Measurements from ENCODE around the gene POLR2L.
A peak's percentile ranks its signal among the peaks of the same experiment; 100 is the strongest.

POLR2L gene

DNA sequence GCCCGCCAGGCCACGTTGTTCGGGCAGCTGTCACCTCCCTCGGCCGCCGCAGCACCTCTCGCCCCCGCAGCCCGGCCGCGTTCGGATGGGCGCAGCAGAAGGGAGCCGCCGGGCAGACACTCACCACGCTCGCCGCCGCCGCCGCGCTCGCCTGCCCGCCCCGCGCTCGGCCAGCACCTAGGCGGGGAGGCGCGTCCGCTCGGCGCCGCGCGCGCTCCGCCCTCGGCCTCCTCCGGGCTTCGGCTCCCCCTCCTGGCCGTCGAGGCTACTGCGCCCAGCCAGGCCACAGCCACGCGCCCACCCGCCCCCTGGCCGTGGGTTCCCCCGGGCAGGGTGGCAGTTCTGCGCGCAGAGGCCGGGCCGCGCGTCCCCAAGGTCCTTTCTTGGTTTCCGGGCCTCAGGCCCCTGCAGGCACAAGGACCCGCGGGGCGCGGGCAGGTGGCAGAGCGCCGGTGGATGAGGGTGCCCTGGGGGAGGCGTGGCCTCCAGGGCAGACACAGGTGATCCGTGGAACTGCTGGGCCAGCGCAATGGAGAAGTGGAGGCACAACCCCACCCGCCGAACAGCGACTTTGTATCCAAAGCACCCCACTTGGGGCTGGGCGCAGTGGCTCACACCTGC lies 44.1 kb downstream of the POLR2L start, which contains the start of gene SLC25A22:
Gene SLC25A22, minus strand, starts transcription at position 189 of the 621 bp plus-strand sequence. CDS start 3,275 bp downstream, outside the sequence.
- peaks cover 60% of the 10 kb centered on the region for H3K36me3 ChIP-seq
- peak within 1 kb of the TSS; percentile 97 for H3K4me3 ChIP-seq
- peak within 1 kb of the TSS; percentile 90 for H3K9ac ChIP-seq
- H3K4me1 ChIP-seq = peaks cover 45% of the 10 kb centered on the region
- H3K27me3 ChIP-seq = no peaks in the 10 kb centered on the region
- H4K20me1 ChIP-seq = peaks cover 52% of the 10 kb centered on the region
- no peaks in the 10 kb centered on the region for H3K9me3 ChIP-seq
- no peak for TF ChIP-seq Cebpa-rat (IDR thresholded peaks at IDR 0.05)
- H3K4me2 ChIP-seq = peak within 1 kb of the TSS; percentile 100
- peak within 1 kb of the TSS; percentile 88 for H3K27ac ChIP-seq

DNA sequence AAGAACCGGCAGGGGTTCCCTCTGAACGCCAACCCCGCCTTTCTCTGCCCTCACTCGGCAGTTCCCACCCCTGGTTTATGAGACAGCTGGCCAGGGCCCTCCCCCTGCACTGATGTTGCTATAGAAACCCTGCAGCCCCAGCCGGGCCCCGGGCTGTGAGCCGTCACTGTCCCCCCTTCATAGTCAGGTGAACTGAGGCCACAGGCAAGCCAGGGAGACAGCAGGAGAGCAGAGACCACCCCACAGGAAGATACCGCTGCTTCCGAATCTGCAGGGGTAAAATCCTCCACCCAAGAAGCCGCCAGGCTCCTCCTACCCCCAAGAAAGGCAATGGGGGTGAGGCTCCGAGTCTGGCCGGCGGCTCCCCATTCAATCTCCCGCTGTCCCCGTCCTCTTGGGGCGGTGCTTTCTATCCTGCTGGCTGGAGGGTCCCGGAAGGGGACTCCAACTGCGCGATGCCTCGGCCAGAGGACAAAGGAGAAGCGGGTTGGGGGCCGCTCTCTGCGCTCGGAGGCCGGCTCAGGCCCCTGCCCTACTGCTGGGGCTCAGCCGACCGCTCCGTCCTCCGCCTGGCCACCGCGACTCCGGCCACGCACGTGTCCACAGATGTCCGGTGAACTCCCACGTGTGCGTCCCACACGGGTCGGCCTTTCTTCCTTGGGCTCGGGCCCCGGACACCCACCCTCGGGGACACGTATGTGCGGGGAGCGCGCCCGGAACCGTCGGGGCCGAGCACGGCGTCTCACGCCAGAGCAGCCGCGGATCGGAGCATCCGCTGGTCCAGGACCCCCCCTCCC lies 44.8 kb downstream of the POLR2L start:
- Histone ChIP-seq H3K4me1 (peaks cover 37% of the 10 kb centered on the region), H3K27ac (peak overlapping the region; percentile 88), H3K36me3 (peaks cover 58% of the 10 kb centered on the region), H3K9ac (peak overlapping the region; percentile 90), H3K27me3 (no peaks in the 10 kb centered on the region), H4K20me1 (peaks cover 49% of the 10 kb centered on the region), H3K4me2 (peak overlapping the region; percentile 100), H3K4me3 (peak overlapping the region; percentile 97), H3K9me3 (no peaks in the 10 kb centered on the region)
- TF ChIP-seq Cebpa-rat (IDR thresholded peaks at IDR 0.05) = no peak

DNA sequence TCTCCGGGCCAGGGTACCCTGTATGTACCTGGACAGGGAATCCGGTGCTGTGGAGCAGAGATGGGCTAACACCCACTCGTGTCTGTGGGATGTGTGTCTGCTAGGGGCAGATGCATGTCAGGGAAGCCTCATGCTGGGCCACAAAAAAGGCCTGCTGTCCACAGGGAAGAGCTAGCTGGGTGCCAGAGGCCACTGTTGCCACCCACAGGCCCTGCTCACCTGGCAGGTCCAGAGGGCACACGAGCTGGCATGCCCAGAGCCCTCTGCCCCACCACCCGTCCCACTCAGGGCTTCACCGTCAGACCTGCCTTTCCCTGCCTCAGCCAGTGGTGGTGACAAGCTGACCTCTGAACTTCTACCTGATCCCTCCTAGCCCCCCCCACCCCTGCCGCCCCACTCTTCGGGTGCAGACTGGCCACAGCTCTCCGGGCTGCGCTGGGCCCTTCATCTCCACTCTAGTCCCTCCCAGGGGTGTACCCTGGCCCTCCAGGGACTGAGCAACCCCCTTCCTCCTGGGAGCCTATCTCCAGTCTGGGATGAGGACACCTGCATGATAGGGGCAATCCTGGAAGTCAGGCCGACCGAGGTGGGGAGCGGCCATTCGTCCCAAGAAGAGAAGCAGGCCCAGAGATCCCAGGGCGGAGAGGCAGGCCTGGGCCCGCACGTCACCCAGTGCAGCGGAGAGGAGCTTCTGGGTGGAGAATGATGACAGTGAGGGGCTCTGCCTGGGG lies 45.6 kb downstream of the POLR2L start:
- Histone ChIP-seq H3K9me3 (no peaks in the 10 kb centered on the region), H3K4me1 (peaks cover 31% of the 10 kb centered on the region), H3K36me3 (peaks cover 58% of the 10 kb centered on the region), H3K9ac (peak overlapping the region; percentile 90), H4K20me1 (peaks cover 53% of the 10 kb centered on the region), H3K27me3 (no peaks in the 10 kb centered on the region), H3K4me3 (peak overlapping the region; percentile 97), H3K27ac (peak overlapping the region; percentile 88), H3K4me2 (peak overlapping the region; percentile 100)
- no peak for TF ChIP-seq Cebpa-rat (IDR thresholded peaks at IDR 0.05)

DNA sequence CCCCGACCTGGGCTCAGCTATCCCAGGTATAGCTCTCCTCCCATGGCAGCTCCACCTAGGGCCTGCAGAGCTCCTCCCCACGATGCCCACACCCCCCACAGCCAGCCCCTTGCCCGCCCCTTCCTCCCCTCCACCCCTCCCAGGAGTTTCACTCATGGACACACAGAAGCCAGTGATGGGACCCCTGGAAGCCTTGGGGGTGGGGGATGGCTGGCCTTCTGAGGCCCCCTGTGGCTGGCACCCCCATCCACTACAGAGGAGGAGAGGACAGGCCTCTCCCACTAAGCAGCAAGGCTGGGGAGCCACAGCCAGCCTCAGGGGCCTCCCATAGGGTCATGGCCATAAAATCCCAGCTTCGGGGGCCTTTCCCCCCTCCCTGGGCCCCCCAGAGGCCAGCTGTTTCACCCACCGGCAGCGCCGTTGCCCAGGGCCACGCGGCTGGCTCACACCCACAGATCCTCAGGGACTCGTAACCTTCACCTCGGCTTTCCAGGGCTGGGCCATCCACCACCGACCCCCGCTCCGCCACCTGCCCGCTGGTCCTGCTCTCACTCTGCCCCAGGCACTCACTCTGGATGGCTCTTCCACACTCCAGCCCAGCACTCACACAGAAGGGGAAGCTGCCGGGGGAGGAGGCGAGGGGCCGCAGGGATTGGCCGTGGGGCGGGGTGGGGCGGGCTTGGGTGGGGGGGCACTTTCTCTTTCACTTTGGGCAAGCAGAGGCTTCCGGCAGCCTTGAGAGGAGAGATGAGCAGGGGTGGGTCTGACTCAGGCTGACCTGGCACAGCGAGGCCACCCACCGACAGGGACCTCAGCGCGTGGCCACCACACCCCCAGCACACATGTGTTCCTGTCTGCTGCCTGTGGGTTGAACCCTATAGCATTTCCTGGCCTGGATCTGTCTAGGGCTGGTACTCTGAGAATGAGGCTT lies 46.4 kb downstream of the POLR2L start:
- H3K4me1 ChIP-seq = peaks cover 31% of the 10 kb centered on the region
- H3K27me3 ChIP-seq = no peaks in the 10 kb centered on the region
- H3K9me3 ChIP-seq = no peaks in the 10 kb centered on the region
- peak overlapping the region; percentile 90 for H3K9ac ChIP-seq
- H3K36me3 ChIP-seq = peaks cover 58% of the 10 kb centered on the region
- TF ChIP-seq Cebpa-rat (IDR thresholded peaks at IDR 0.05) = no peak
- H3K4me2 ChIP-seq = peak overlapping the region; percentile 100
- H3K4me3 ChIP-seq = peak overlapping the region; percentile 97
- peak overlapping the region; percentile 88 for H3K27ac ChIP-seq
- peaks cover 61% of the 10 kb centered on the region for H4K20me1 ChIP-seq

DNA sequence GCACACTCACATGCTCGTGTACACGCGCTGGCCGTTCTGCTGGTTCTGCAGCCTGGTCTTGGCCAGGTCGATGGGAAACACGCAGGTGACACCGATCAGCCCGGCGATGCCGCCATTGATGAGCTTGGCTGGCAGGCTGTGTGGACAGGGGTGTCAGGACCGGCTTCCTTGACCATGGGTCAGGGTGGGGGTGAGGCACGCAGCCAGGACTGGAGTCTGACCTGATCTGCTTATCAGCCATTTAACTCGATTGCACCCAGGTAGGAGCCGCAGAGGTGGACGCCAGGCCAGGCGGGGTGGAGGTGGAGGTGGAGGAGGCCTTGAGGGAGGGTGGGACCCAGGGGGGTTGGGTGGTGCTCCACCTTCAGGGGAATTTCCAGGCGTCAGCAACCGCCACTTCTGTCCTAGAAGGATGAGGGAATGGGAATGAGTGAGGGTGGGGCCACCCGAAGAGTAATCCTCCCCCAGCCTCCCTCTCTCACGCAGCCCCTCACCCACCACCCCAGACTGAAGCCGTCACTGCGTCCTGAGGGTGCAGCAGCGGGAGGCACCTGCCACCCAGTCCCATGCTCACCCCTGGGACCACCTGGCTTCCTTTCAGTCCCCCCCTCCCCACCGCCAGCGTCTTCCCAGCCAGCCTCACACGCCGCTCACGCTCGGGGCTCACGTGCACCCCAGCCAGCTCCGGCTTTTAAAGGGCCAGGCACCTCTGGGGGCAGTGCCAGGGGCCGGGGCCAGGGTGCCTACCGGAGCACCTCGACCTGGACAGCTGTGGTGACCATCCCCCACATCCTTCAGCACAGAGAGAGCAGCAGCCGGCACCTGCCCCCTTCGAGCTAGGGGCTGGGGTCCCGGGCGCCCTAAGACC lies 47.3 kb downstream of the POLR2L start:
- no peak for TF ChIP-seq Cebpa-rat (IDR thresholded peaks at IDR 0.05)
- peaks cover 31% of the 10 kb centered on the region for H3K4me1 ChIP-seq
- H3K4me2 ChIP-seq = peak overlapping the region; percentile 100
- H4K20me1 ChIP-seq = peaks cover 64% of the 10 kb centered on the region
- H3K4me3 ChIP-seq = peak overlapping the region; percentile 97
- no peaks in the 10 kb centered on the region for H3K27me3 ChIP-seq
- H3K9me3 ChIP-seq = no peaks in the 10 kb centered on the region
- H3K9ac ChIP-seq = peak overlapping the region; percentile 78; the same call in 1 of the 2 replicates
- 0 out of 2 replicates have a peak overlapping the region, but pooled peaks have one; percentile 81 for H3K27ac ChIP-seq
- H3K36me3 ChIP-seq = peaks cover 52% of the 10 kb centered on the region

DNA sequence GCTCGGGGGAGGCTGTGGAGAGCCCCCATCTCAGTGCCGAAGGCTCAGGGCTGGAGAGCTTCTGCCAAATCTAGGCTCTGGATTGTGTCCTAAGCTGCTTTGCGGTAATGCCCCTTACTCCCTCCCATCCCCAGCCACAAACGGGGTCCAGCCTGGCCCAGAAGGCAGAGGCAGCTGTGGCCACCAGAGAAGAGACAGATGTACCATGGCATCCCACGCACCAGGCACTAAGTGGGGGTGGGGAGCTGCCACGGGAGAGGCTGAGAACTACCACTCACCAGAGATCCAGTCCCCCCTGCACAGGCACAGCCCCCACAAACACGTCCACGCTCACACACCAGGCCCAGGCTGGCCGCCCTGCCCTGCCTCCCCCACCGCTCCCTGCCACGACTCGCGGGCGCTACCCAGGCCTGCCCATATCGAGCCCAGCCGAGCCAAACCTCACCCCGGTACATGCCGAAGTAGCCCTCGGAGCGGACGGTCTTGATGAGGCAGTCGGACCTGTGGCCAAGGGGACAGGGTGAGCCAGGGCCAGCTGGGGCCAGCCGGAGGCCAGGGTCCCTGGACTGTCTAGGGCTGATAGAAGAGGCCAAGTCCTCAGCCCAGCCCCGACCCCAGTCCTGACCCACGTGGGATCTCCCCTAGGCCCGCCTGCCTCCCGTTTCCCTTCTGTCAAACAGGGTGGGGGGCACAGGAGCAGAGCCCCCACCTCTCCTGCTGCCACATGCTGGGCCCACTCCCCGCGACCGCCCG lies 48.1 kb downstream of the POLR2L start:
- Histone ChIP-seq H3K27ac (no peak overlapping the region), H3K4me3 (no peak overlapping the region), H3K36me3 (peaks cover 44% of the 10 kb centered on the region), H3K9me3 (no peaks in the 10 kb centered on the region), H4K20me1 (peaks cover 58% of the 10 kb centered on the region), H3K27me3 (no peaks in the 10 kb centered on the region), H3K4me1 (peaks cover 36% of the 10 kb centered on the region), H3K9ac (0 out of 2 replicates have a peak overlapping the region, but pooled peaks have one; percentile 2), H3K4me2 (0 out of 2 replicates have a peak overlapping the region, but pooled peaks have one; percentile 7)
- no peak for TF ChIP-seq Cebpa-rat (IDR thresholded peaks at IDR 0.05)

DNA sequence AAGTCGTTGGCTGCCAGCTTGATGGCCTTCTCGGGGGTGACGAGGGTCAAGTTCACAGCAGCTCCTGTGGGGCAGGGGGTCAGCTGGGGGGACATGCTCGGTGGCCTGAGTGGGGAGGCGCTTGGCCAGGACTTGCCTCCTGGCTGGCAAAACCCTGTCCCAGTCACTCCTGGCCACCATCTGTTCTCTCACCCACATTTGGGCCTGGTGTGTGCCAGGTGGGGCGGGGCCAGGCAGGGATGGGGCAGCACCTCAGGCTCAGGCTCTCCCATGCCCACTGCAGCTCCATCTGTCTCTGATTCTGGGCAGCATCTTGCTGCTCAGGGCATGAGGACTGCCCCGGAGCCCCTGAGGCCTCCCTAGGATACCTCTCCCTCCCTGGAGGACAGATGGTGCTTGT lies 48.8 kb downstream of the POLR2L start:
- TF ChIP-seq Cebpa-rat (IDR thresholded peaks at IDR 0.05) = no peak
- peaks cover 41% of the 10 kb centered on the region for H3K36me3 ChIP-seq
- H3K9me3 ChIP-seq = no peaks in the 10 kb centered on the region
- H3K4me1 ChIP-seq = peaks cover 42% of the 10 kb centered on the region
- no peak overlapping the region for H3K4me3 ChIP-seq
- H3K9ac ChIP-seq = no peak overlapping the region
- peaks cover 62% of the 10 kb centered on the region for H4K20me1 ChIP-seq
- H3K27me3 ChIP-seq = no peaks in the 10 kb centered on the region
- H3K27ac ChIP-seq = no peak overlapping the region
- H3K4me2 ChIP-seq = no peak overlapping the region

DNA sequence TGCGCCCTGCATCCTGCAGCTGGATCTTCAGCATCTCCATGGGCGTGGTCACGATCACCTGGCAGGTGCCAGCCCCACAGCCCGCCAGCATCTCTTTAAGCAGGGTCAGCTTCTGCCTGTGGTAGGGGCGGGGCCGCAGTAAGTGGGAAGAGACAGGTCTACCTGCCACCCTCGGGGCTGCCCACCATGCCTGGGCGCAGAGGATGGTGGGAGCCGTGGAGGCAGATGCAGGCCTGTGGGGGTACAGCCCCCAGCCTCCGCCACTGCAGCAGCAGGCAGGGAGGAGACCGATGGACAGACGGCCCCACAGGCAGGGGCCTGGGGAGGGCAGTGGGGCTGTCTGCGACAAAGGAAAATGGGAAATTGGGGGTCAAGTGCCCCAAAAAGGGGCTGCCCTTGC lies 49.5 kb downstream of the POLR2L start:
- H3K27me3 ChIP-seq = no peaks in the 10 kb centered on the region
- H3K36me3 ChIP-seq = peaks cover 41% of the 10 kb centered on the region
- no peak for TF ChIP-seq Cebpa-rat (IDR thresholded peaks at IDR 0.05)
- no peak overlapping the region for H3K4me3 ChIP-seq
- no peak overlapping the region for H3K9ac ChIP-seq
- no peaks in the 10 kb centered on the region for H3K9me3 ChIP-seq
- peaks cover 45% of the 10 kb centered on the region for H3K4me1 ChIP-seq
- H4K20me1 ChIP-seq = peaks cover 67% of the 10 kb centered on the region
- H3K27ac ChIP-seq = no peak overlapping the region
- no peak overlapping the region for H3K4me2 ChIP-seq

All from BLaER1 (cell line).